ENCODE results near the gene TK2. TPM values are rescaled to one million over a fixed set of nuclear protein-coding genes. Genes with fewer than 3 reads are reported as not detected.

TK2 gene
- total and polyA plus RNA-seq, 7 donors = 9.6 to 32.7 (median 17.6) TPM

GRCh38 chr16:66510298-66510697 is 39.6 kb downstream of the TK2 start:
- Histone ChIP-seq H3K4me1 (peaks cover 0 to 26% (median 22%) of the 10 kb centered on the region in 4 donors), H3K4me3 (no peak overlapping the region), H3K27me3 (no peaks in the 10 kb centered on the region), H3K9me3 (no peaks in the 10 kb centered on the region), H3K36me3 (peaks cover 0 to 55% (median 11%) of the 10 kb centered on the region in 4 donors), H3K27ac (no peak overlapping the region)
- 94% methylated on average over 5 of the region's 5 CpGs for WGBS, 2 donors
- DNase-seq = peak; percentile 61
- intact Hi-C loops (cut with DNase I) = no loop called here
- no peak for TF ChIP-seq EP300 (IDR thresholded peaks at IDR 0.05)
- TF ChIP-seq POLR2A (IDR thresholded peaks at IDR 0.05) = no peak
- no peak for TF ChIP-seq POLR2AphosphoS5 (IDR thresholded peaks at IDR 0.05)
- no peak for TF ChIP-seq CTCF (IDR thresholded peaks at IDR 0.05)

- no peak overlapping the region for H3K27ac ChIP-seq
- H3K4me3 ChIP-seq = no peak overlapping the region
- no peaks in the 10 kb centered on the region for H3K9me3 ChIP-seq
- H3K27me3 ChIP-seq = no peaks in the 10 kb centered on the region
- intact Hi-C loops (cut with DNase I) = no loop called here
- peaks cover 0 to 24% (median 21%) of the 10 kb centered on the region in 4 donors for H3K4me1 ChIP-seq
- no peak for TF ChIP-seq POLR2AphosphoS5 (IDR thresholded peaks at IDR 0.05)
- no peak for TF ChIP-seq EP300 (IDR thresholded peaks at IDR 0.05)
- TF ChIP-seq CTCF (IDR thresholded peaks at IDR 0.05) = no peak
- no peak for TF ChIP-seq POLR2A (IDR thresholded peaks at IDR 0.05)
- 96 to 97% methylated on average over 5 of the region's 5 CpGs for WGBS, 2 donors
- peak; percentile 56 for DNase-seq
- H3K36me3 ChIP-seq = peaks cover 0 to 55% (median 11%) of the 10 kb centered on the region in 4 donors
Measured at GRCh38 chr16:66509576-66509975, 40.3 kb downstream of the TK2 start.

- WGBS, 2 donors = 91 to 96% methylated on average over 9 of the region's 9 CpGs
- no peak overlapping the region for H3K4me3 ChIP-seq
- peaks cover 0 to 24% (median 21%) of the 10 kb centered on the region in 4 donors for H3K4me1 ChIP-seq
- H3K36me3 ChIP-seq = peaks cover 0 to 55% (median 11%) of the 10 kb centered on the region in 4 donors
- H3K27ac ChIP-seq = no peak overlapping the region
- intact Hi-C loops (cut with DNase I) = no loop called here
- peak; percentile 42 for DNase-seq
- H3K9me3 ChIP-seq = no peaks in the 10 kb centered on the region
- no peaks in the 10 kb centered on the region for H3K27me3 ChIP-seq
- TF ChIP-seq POLR2A (IDR thresholded peaks at IDR 0.05) (no peak), POLR2AphosphoS5 (IDR thresholded peaks at IDR 0.05) (no peak), CTCF (IDR thresholded peaks at IDR 0.05) (no peak), EP300 (IDR thresholded peaks at IDR 0.05) (no peak)
Measured at GRCh38 chr16:66508914-66509496, 40.9 kb downstream of the TK2 start.

GRCh38 chr16:66508248-66508913 is 41.5 kb downstream of the TK2 start:
- Histone ChIP-seq H3K4me3 (no peak overlapping the region), H3K4me1 (peaks cover 0 to 25% (median 23%) of the 10 kb centered on the region in 4 donors), H3K27ac (no peak overlapping the region), H3K36me3 (peaks cover 0 to 48% (median 11%) of the 10 kb centered on the region in 4 donors), H3K27me3 (no peaks in the 10 kb centered on the region), H3K9me3 (no peaks in the 10 kb centered on the region)
- peak; percentile 30 for DNase-seq
- TF ChIP-seq EP300 (IDR thresholded peaks at IDR 0.05) = no peak
- no peak for TF ChIP-seq POLR2AphosphoS5 (IDR thresholded peaks at IDR 0.05)
- no peak for TF ChIP-seq CTCF (IDR thresholded peaks at IDR 0.05)
- no peak for TF ChIP-seq POLR2A (IDR thresholded peaks at IDR 0.05)
- 64 to 72% methylated on average over 7 of the region's 7 CpGs for WGBS, 2 donors
- intact Hi-C loops (cut with DNase I) = no loop called here
